ENCODE results near the gene UBE2L3.
"Not testable (repeated sequence)": the region's sequence is repeated elsewhere in the genome, so short reads cannot be mapped to it uniquely, and the experiment has no call there.

DNA sequence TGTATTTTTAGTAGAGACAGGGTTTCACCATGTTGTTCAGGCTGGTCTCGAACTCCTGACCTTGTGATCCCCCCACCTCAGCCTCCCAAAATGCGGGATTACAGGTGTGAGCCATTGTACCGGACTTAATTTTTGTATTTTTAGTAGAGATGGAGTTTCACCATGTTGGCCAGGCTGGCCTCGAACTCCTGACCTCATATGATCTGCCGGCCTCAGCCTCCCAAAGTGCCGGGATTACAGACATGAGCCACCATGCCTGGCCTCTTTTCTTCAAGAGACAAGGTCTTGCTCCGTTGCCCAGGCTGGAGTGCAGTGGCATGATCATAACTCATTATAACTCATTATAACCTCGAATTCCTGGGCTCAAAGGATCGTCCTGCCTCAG is 13.1 kb downstream of the UBE2L3 start:
- not testable (repeated sequence) for TF ChIP-seq ATF2 (tag by site-specific recombination; IDR thresholded peaks at IDR 0.05; ENCODE audit: low read depth); ZNF23 (tag by site-specific recombination; IDR thresholded peaks at IDR 0.05; ENCODE audit: borderline replicate concordance); ZNF292 (tag by site-specific recombination; IDR thresholded peaks at IDR 0.05; ENCODE audit: borderline replicate concordance, low read depth); ELK4 (IDR thresholded peaks at IDR 0.05; ENCODE audit: borderline replicate concordance, low read depth, low read length); ZNF341 (tag by site-specific recombination; IDR thresholded peaks at IDR 0.05; ENCODE audit: low read depth); ZNF777 (tag by site-specific recombination; IDR thresholded peaks at IDR 0.05; ENCODE audit: borderline replicate concordance); GLIS1 (tag by site-specific recombination; IDR thresholded peaks at IDR 0.05); ZNF416 (tag by site-specific recombination; IDR thresholded peaks at IDR 0.05); MEIS1 (CRISPR knock-in tag; IDR thresholded peaks at IDR 0.05; ENCODE audit: borderline replicate concordance)
- TF ChIP-seq, protein P1, sequence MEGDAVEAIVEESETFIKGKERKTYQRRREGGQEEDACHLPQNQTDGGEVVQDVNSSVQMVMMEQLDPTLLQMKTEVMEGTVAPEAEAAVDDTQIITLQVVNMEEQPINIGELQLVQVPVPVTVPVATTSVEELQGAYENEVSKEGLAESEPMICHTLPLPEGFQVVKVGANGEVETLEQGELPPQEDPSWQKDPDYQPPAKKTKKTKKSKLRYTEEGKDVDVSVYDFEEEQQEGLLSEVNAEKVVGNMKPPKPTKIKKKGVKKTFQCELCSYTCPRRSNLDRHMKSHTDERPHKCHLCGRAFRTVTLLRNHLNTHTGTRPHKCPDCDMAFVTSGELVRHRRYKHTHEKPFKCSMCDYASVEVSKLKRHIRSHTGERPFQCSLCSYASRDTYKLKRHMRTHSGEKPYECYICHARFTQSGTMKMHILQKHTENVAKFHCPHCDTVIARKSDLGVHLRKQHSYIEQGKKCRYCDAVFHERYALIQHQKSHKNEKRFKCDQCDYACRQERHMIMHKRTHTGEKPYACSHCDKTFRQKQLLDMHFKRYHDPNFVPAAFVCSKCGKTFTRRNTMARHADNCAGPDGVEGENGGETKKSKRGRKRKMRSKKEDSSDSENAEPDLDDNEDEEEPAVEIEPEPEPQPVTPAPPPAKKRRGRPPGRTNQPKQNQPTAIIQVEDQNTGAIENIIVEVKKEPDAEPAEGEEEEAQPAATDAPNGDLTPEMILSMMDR (tag by site-specific recombination; IDR thresholded peaks at IDR 0.05), result not testable (repeated sequence)
- TF ChIP-seq, protein P2, sequence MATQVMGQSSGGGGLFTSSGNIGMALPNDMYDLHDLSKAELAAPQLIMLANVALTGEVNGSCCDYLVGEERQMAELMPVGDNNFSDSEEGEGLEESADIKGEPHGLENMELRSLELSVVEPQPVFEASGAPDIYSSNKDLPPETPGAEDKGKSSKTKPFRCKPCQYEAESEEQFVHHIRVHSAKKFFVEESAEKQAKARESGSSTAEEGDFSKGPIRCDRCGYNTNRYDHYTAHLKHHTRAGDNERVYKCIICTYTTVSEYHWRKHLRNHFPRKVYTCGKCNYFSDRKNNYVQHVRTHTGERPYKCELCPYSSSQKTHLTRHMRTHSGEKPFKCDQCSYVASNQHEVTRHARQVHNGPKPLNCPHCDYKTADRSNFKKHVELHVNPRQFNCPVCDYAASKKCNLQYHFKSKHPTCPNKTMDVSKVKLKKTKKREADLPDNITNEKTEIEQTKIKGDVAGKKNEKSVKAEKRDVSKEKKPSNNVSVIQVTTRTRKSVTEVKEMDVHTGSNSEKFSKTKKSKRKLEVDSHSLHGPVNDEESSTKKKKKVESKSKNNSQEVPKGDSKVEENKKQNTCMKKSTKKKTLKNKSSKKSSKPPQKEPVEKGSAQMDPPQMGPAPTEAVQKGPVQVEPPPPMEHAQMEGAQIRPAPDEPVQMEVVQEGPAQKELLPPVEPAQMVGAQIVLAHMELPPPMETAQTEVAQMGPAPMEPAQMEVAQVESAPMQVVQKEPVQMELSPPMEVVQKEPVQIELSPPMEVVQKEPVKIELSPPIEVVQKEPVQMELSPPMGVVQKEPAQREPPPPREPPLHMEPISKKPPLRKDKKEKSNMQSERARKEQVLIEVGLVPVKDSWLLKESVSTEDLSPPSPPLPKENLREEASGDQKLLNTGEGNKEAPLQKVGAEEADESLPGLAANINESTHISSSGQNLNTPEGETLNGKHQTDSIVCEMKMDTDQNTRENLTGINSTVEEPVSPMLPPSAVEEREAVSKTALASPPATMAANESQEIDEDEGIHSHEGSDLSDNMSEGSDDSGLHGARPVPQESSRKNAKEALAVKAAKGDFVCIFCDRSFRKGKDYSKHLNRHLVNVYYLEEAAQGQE (tag by site-specific recombination; IDR thresholded peaks at IDR 0.05), result not testable (repeated sequence)

All from HEK293 (cell line).